NK-92 treated with Interleukin-12 subunit alpha and Interleukin-12 subunit beta, amount 100 ng/mL, for 24 hours (cell line): ENCODE data around the gene MKS1.

Experiments
- DNase-seq: peaks from one replicate; lab custom pipeline; 2025; lab: John Stamatoyannopoulos, UW

MKS1 gene

DNA sequence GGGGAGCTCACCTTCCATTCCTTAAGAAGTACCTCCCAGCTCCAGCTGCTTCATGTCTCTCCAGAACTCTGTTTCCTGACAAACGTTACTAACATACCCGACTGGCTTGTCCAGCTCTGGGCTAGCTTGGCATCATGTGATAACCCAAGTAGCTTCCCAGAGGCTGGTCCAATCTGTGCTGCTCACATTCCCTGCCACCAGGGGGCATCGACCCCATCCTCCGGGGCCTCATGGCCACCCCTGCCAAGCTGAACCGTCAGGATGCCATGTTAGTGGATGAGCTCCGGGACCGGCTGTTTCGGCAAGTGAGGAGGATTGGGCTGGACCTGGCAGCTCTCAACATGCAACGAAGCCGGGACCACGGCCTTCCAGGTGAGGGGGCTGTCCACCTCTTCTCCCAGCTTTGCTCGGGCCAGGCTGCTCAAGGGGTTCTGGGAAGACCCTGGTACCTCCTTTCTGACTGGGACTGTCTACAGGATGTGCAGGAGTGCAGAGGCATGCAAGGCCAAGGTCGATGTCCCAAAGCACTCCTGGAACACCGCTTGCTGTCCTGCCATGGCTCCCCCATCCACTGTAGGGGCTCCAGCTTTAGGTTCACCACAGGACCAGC is 18.9 kb downstream of the MKS1 start:
- peak; percentile 24 for DNase-seq

DNA sequence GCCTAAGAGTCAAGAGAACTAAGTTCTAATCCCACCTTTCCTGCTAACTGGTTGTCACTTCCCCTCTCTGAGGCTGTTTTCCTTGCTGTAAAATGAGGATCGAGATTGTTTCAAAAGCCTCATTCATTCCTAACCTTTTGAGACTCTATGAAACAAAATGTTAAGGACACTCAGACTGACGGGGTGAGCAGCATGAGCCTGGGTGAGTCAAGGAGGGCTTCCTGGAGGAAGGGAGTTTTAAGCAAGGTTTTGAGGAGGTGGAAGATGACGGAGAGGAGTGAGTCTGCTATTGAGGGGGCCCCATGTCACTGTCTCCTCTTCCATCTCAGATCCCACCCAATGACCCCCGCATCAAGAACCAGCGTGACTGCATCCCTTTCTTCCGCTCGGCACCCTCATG is 22.4 kb downstream of the MKS1 start:
- DNase-seq, result no peak

DNA sequence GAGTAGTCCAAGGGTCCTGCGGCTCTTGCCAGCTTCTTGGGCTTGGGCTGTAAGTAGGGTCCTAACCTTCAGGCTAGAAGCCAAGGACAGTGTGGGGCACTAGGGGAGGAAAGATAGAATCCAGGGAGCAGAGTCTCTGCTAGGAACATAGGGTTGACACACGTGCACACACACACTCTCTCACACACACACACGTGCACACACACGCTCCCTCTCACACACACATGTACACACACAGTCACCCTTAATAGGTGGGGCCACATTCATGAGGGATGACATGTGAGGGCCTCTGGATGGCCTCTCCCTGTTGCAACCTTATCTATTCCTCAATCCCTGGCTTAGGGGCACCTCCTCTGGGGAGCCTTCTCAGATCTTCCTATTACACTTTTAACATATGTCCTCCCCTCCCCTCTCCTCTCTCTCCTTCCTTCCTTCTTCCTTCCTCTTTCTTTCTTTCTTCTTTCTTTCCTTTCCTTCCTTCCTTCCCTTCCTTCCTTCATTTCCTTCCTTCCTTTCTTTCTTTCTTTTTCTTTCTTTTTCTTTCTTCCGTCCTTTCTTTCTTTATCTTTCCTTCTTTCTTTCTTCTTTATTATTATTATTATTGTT is 23.4 kb downstream of the MKS1 start:
- no peak for DNase-seq

DNA sequence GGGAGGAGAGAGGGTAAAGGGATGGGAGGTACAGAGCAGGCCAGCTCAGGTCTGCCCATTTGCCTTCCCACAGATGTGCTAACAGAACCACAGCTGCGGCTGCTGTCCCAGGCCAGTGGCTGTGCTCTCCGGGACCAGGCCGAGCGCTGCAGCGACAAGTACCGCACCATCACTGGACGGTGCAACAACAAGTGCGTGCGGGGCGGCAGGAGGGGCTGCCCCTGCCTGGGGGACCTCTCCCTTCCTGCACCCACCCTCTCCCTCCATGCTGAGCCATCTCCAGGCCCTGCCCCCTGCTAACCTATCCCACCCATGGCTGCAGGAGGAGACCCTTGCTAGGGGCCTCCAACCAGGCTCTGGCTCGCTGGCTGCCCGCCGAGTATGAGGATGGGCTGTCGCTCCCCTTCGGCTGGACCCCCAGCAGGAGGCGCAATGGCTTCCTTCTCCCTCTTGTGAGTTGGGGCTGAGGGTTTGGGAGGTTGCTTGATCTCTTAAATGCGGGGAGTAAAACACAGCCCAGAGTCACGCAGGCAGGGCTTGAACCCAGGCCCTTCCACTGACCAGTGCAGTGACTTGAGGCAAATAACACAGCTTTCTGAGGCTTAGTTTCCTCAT is 25.3 kb downstream of the MKS1 start:
- DNase-seq, result no peak

DNA sequence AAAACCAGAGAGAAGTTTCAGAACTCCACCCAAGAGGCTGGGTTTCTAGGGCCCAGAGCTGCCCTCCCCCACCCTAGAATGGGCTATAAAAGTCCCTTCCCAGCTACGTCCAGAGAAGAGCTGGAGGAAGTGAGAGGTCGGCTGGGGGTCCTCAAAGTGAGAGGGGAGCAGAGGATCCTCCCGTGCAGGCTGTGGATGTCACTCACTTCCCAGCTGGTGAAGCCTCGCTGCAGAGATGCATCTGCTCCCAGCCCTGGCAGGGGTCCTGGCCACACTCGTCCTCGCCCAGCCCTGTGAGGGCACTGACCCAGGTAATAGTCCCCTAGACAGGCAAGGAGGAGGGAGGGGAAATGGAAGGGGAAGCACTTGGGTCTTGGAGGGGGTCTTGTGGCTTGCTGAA is 26.4 kb downstream of the MKS1 start, which contains the start of gene EPX:
TSS of gene EPX (plus strand) at position 115 of the 400 bp plus-strand sequence. CDS start at position 236, 121 bp downstream.
- DNase-seq, result no peak

DNA sequence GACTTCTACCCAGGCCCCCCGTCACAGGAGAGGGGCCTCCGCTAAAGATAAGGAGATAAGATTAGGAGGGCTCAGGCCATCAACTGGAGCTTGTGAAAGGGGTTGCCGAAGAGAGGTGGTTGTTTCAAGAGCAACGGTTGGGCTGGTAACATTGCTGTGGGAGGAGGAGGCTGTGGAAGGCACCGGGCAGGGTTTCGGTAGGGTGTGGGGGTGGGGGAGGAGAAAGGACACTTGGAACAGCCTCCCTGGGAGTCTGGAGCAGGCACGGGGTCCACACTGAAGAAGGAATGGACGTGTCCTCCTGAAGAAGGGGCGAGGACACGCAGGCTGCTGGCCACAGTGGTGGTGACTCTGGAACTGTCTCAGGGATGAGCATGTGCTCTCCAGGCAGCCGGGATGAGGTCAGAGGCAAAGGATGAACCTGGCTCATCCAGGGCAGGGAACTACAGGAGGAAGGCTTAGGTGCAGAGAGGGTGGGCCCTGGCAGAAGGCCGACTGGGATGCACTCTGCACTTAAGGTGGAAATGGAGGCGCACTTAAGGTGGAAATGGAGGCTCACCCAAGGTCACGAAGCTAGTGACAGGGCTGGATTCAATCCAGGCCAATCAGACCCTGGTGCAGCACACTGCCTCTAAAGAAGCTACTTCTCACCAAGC is 27.7 kb downstream of the MKS1 start:
- DNase-seq, result no peak

DNA sequence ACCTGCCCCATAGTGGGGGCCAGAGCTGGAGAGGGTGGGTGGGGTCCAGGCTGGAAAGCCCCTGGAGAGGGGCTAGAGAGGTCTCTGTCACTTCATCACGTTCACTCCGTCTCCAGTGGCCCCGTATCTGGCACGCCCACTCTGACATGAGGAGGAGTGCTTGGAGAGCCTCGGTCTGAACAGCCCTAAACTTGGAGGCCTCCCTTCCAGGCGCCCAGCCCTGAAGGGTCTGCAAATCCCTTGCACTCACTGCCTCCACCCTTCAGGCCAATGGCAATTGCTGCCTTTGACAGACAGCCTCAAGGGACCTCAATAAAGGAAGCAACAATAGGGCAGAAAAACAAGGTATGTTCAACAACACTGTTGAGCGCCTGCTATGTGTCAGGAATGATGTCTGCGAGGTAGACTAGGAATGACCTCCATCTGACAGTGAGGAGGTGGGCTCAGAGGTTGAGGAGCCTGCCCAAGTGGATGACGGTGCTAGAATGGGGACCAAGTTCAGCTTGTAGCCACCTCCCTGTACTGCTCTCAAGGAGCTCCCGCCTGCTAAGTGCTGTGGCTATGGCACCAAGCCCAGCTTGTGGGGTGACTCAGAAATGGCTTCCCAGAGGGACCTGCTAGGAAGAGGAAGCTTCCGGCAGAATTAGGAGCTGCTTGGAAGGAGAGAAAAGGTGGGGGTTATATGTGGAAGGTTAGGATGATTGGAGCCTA is 29.5 kb downstream of the MKS1 start:
- DNase-seq, result no peak

DNA sequence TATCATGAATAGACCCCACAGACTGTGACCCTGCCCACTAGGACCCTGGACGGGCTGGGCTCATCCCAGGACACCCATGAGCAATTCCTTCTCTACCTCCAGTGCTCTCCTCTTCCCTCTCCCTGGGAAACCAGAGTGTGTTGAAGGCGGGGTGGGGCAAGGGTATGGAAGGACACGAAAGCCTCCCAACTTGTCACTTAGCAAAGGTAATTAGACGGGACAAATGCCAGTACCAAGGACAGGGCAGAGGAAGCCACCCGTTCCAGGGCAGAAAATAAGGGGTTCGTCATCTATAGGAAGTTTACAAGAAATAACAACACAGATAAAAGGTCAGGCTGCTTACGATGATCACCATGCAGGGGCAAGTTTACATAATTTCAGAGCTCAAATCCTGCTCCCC is 31.4 kb downstream of the MKS1 start:
- no peak for DNase-seq

DNA sequence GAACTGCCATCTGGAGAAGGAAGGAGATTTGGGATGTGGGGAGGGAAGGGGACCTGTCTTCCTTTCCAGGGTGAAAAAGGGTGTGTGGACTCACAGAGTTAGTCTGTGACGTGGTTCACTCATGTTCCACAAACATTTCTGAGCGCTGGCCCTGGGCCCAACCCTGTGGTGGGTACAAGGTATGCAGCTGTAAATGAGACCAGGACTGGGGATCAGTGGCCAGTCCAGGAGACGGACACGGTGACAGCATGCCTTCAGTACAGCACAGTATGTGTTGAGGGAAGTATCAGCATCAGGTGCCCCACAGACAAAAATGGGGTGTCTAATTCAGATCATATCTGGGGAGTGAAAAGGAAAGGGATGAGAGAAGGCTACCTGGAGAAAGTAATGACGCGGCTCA is 32.0 kb downstream of the MKS1 start:
- no peak for DNase-seq

DNA sequence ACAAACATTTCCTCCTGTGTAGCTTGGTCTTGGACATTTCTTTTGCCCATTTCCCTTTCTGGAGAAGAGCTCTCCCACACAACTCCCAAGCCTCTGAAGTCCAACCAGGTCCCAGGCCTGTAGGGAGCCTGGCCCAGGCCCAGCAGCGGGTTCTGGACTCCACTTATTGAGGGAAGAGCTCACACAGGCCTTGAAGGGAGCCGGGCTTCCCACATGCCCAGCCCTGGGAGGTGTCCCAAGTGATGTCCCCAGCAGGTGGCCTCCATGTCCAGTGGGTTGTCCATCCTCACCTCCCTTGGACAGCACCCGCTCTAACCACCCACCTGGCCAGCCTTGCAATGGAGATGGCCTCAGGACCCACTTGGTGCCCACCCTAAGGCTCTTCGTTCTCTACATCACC is 32.5 kb downstream of the MKS1 start:
- DNase-seq, result no peak

DNA sequence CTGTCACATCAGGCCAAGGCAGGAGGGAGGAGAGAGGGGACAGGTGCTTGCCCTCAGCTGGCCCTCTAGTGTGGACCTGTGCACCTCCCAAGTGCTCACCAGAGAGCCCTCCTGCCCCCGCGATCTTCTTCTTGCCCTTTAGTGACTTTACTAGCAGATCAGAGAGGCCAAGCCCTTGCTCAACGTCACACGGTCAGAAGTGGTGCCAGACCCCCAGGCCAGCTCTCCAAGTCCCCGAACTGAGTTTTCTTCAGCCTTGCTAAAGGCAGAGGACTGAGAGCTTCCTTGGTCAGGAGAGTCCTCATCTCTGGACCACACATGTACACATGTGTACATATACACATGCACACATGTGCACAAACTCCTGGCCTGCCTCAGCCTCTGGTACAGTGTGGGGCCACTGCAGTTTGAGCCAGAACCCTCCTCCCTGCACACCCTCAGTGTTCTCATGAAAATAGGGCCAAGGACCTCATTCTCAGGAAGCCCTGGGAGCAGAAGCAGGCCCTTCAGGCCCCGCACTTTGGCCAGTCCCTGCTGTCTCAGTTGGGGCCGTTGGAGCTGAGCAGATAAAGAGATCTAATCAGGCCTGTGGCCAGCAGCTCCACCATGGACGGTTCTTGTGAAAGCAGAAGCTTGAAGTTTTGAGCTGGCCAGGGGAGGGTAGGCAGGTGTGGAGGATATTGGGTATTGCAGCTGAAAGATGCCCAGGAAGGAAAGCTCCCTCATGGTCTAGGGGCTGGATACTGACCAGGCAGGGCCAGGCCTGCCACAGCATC is 33.9 kb downstream of the MKS1 start:
- DNase-seq, result no peak

DNA sequence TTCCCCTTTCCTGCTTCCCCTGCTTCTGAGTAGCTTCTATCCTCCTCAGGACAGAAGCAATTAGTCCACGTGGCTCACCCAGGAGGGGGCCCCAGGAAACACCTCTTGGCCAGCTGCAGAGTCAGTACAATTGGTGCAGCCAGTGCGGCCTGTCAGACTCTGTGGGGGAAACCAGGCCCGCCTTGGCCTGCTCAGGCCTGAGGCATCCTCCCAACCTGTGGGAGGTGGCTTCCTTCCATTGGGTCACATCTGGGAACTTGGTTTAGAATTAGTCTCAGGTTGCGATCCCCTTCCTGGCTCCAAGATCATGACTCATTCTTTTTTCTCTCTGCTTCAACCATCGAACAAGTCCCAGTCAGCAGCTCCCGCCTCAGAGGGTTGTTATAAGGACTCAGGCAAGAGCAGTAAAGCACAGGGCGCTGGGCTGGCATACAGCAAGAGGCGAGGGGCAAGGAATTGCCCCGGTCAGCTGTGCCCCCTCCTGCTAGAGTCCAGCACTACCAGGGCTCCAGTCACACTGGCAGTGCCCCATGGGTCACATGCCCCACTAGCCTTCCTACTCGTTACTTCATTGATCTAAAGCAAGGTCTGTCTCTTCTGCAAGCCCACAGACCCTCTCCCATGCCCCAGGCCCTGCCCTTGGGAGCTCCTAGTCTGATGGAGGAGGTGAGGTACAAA is 34.6 kb downstream of the MKS1 start:
- DNase-seq, result no peak

DNA sequence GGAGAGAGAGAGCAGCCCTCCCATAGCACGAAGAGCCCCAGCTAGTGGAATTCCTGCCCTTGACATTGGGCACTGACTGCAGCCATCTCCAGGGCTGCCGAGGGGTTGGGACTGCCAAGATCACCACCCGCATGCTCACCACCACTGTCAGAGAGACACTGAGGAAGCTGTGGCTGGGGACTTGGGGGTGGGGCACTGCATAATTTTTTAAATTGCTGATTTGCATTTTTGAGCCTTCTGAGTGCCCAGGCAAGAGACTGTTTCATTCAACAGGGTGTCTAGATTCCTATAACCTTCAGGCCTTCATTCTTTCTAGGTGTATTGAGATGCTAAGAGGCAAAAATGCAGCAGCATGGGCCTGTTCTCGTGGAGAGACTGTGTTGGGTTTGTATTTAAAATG is 35.5 kb downstream of the MKS1 start:
- no peak for DNase-seq

DNA sequence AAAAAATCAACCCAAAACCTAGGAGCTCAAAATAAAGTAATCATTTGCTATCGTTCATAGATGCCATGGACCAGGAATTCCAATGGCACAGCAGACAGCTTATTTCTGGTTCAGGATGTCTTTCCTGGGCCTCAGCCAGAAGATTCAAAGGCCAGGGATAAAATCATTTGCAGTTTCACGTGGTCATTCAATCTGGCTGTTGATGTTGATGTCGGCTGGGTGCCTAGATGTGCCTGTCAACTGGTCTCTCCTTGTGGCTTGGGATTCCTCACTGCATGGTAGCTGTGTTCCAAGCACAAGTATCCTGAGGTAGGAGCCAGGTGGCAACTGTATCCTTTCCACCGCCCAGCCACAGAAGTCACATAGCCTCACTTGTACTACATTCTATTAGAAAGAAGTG is 37.3 kb downstream of the MKS1 start:
- no peak for DNase-seq

DNA sequence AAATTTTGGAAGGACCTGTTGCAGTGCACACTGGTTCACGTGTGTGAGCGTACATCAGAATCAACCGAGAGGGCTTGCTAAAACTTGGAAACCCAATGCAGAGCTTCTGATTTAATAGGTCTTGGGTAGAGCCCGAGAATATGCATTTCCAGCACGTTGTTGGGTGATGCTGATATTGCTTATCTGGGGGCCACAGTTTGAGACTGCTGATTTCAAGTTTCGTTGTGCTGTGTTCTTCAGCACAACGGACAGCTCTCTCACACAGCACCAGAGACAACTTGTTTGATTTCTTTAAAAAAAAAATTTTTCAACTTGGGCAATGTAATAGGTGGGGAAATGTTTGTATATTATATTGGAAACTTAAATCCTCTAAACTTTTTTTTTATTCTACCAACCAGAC is 42.9 kb downstream of the MKS1 start:
- no peak for DNase-seq

DNA sequence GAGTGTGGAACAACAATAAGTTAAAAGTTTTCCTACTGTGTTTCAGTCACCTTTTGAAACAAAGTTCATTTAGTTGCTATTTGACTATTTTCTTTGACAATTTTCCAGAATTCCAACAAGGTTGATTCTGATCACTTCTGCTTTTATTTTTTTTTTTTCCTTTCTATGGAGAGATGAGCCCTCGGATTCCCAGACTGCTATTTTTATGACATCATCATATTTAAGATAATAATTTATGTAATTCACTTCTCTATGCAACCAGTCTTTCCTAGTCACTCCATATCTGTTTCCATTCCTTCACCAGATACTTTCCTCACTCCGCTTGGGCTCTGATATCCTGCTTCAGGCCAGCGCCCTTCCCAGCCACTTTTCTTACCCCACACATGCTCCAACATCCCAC is 44.2 kb downstream of the MKS1 start:
- DNase-seq, result no peak

DNA sequence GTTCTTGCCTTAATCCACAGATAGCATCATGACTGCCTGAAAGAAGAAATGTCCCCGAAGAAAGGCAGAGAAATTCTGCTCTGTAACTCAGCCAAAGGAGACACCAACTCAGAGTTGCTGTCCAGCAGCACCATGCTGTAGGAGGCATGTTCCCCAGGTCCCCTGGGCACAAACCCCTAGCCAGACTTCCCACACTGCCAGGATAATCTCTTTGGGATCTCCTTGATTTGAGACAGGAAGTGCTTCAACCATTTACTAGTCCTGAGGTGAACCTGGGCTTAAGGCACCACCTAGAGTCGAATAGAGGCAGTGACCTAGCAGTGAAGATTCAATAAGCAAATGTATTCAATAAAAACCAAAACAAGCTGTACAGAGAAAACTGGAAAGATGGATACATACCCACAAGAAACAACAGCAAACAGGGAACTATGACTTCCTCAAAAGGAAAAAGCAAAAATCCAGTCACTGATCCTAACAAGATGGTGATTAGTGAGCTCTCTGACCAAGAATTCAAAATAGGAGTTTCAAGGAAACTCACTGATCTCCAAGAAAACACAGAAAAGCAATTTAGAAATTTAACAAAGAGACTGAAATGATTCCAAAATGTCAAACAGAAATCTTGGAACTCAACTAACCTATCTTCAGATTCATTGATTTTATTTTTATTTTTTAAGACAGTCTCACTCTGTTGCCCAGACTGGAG is 46.5 kb downstream of the MKS1 start:
- DNase-seq, result no peak

DNA sequence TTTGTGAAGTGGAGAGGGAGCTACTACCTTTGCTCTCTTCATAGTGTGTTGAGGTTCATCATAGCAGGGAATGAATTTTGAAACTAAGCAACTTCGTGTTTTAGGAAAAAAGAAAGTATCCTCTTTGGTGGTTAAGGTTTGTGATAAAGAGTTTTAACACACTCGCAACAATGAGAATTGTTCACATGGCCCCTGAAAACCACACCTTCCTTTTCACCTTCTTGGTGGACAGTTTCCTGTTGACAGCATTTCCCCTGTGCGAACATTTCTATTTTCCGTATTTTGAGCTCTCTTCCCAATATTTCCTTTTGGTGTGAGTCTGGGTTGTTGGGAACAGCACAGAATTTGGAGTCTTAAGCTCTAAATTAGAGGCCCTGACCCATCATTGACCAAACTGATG is 48.4 kb downstream of the MKS1 start:
- DNase-seq, result no peak

DNA sequence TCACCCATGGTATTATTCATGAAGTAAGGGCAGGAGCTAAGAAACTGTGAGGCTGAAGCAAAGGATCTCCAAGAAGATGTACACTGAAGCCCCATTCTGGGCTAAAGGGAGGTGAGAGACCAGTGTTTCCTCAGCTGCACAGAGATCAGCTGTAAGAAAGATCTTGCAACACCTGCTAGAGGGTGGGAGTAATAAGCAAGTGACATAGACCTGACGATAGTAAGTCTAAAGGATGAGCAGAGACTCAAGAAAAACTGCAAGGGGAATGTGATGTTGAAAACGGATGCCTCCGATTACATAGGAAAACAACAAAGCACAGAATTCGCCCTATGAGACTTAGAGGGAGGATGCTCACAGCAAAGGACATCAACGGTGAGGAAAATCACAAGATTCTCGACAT is 52.4 kb downstream of the MKS1 start, which contains the start of gene OR4D2:
TSS of gene OR4D2 (plus strand) at position 301 of the 400 bp plus-strand sequence. CDS start 2,674 bp downstream, outside the sequence.
- DNase-seq, result no peak

DNA sequence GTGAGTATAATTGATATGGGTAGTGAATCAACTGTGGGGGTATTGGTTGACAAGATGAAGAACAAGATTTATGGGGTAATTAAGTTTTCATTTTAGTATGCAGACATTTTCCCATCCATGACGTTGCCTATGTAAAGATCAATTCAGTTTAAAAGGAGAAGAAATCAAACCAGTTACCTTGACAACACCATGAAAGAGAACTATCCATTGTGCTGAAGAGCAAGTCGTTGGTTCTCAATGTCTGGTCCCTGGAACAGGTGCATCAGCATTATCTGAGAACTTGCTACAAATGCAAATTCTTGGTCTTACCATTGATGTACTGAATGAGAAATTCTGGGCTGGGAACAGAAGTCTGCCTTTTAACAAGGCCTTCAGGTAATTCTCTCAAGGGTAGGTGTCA is 53.1 kb downstream of the MKS1 start:
- DNase-seq, result no peak
